Measurements from ENCODE around the gene VTI1A. TPM values are rescaled to one million over a fixed set of nuclear protein-coding genes. Genes with fewer than 3 reads are reported as not detected.

Gene VTI1A
- total and polyA plus RNA-seq, 2 experiments from 2014 or later: 20.4 to 39.8 TPM

- WGBS (ENCODE audit: low lambda C conversion rate, missing lambda C conversion rate): 75% methylated on average over 5 of the region's 5 CpGs
- Histone ChIP-seq H3K36me3 (replicated peaks; ENCODE audit: insufficient read depth, low read depth) (no peaks in the 10 kb centered on the region), H3K9me2 (replicated peaks; ENCODE audit: insufficient read depth) (no peaks in the 10 kb centered on the region), H3K4me3 (no peak overlapping the region), H3K4me1 (ENCODE audit: insufficient read depth) (no peaks in the 10 kb centered on the region), H3K79me2 (no peaks in the 10 kb centered on the region), H3K9me3 (ENCODE audit: low read depth) (no peaks in the 10 kb centered on the region), H3K27me3 (no peaks in the 10 kb centered on the region), H3K27ac (no peak overlapping the region), H2AFZ (no peak overlapping the region), H4K20me1 (ENCODE audit: insufficient read depth, poor library complexity, severe bottlenecking) (no peaks in the 10 kb centered on the region), H3K4me2 (no peak overlapping the region)
- DNase-seq (ENCODE audit: low spot score): no peak
- TF ChIP-seq, protein P1, sequence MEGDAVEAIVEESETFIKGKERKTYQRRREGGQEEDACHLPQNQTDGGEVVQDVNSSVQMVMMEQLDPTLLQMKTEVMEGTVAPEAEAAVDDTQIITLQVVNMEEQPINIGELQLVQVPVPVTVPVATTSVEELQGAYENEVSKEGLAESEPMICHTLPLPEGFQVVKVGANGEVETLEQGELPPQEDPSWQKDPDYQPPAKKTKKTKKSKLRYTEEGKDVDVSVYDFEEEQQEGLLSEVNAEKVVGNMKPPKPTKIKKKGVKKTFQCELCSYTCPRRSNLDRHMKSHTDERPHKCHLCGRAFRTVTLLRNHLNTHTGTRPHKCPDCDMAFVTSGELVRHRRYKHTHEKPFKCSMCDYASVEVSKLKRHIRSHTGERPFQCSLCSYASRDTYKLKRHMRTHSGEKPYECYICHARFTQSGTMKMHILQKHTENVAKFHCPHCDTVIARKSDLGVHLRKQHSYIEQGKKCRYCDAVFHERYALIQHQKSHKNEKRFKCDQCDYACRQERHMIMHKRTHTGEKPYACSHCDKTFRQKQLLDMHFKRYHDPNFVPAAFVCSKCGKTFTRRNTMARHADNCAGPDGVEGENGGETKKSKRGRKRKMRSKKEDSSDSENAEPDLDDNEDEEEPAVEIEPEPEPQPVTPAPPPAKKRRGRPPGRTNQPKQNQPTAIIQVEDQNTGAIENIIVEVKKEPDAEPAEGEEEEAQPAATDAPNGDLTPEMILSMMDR (IDR thresholded peaks at IDR 0.05; ENCODE audit: poor library complexity): no peak
- no peak for TF ChIP-seq EZH2 (IDR thresholded peaks at IDR 0.05; ENCODE audit: borderline replicate concordance)
- TF ChIP-seq EZH2phosphoT487 (IDR thresholded peaks at IDR 0.05; ENCODE audit: low read depth, severe bottlenecking, unreplicated experiment): no peak
Observed at GRCh38 chr10:112585960-112586359, 138.9 kb downstream of the VTI1A start.

GRCh38 chr10:112587729-112588128 is 140.7 kb downstream of the VTI1A start:
- H3K36me3 ChIP-seq (replicated peaks; ENCODE audit: insufficient read depth, low read depth): no peaks in the 10 kb centered on the region
- no peaks in the 10 kb centered on the region for H3K9me2 ChIP-seq (replicated peaks; ENCODE audit: insufficient read depth)
- H3K4me3 ChIP-seq: no peak overlapping the region
- no peaks in the 10 kb centered on the region for H4K20me1 ChIP-seq (ENCODE audit: insufficient read depth, poor library complexity, severe bottlenecking)
- TF ChIP-seq EZH2 (IDR thresholded peaks at IDR 0.05; ENCODE audit: borderline replicate concordance) (no peak), EZH2phosphoT487 (IDR thresholded peaks at IDR 0.05; ENCODE audit: low read depth, severe bottlenecking, unreplicated experiment) (no peak)
- TF ChIP-seq, protein P1 (IDR thresholded peaks at IDR 0.05; ENCODE audit: poor library complexity): no peak
- no peak overlapping the region for H3K4me2 ChIP-seq
- no peaks in the 10 kb centered on the region for H3K9me3 ChIP-seq (ENCODE audit: low read depth)
- no peaks in the 10 kb centered on the region for H3K27me3 ChIP-seq
- no peaks in the 10 kb centered on the region for H3K4me1 ChIP-seq (ENCODE audit: insufficient read depth)
- no peak for DNase-seq (ENCODE audit: low spot score)
- no peaks in the 10 kb centered on the region for H3K79me2 ChIP-seq
- H3K27ac ChIP-seq: no peak overlapping the region
- no peak overlapping the region for H2AFZ ChIP-seq

GRCh38 chr10:112588225-112588990 is 141.4 kb downstream of the VTI1A start:
- no peaks in the 10 kb centered on the region for H3K9me2 ChIP-seq (replicated peaks; ENCODE audit: insufficient read depth)
- WGBS (ENCODE audit: low lambda C conversion rate, missing lambda C conversion rate): 65% methylated on average over 5 of the region's 5 CpGs

More at GRCh38 chr10:112588225-112588990, 141.4 kb downstream of the VTI1A start:
- no peak overlapping the region for H2AFZ ChIP-seq
- H3K4me2 ChIP-seq: no peak overlapping the region
- H3K4me1 ChIP-seq (ENCODE audit: insufficient read depth): no peaks in the 10 kb centered on the region
- TF ChIP-seq, protein P1 (IDR thresholded peaks at IDR 0.05; ENCODE audit: poor library complexity): no peak
- TF ChIP-seq EZH2 (IDR thresholded peaks at IDR 0.05; ENCODE audit: borderline replicate concordance): no peak
- TF ChIP-seq EZH2phosphoT487 (IDR thresholded peaks at IDR 0.05; ENCODE audit: low read depth, severe bottlenecking, unreplicated experiment): no peak
- no peaks in the 10 kb centered on the region for H4K20me1 ChIP-seq (ENCODE audit: insufficient read depth, poor library complexity, severe bottlenecking)
- no peaks in the 10 kb centered on the region for H3K79me2 ChIP-seq
- H3K27ac ChIP-seq: no peak overlapping the region
- no peaks in the 10 kb centered on the region for H3K27me3 ChIP-seq
- no peaks in the 10 kb centered on the region for H3K36me3 ChIP-seq (replicated peaks; ENCODE audit: insufficient read depth, low read depth)
- no peaks in the 10 kb centered on the region for H3K9me3 ChIP-seq (ENCODE audit: low read depth)
- DNase-seq (ENCODE audit: low spot score): no peak
- no peak overlapping the region for H3K4me3 ChIP-seq
